Lower lobe of right lung (tissue), 2 donors: ENCODE measurements around the gene TAF11L2. TPM values are rescaled to one million over a fixed set of nuclear protein-coding genes. Genes with fewer than 3 reads are reported as not detected.
"Not testable (repeated sequence)": the region's sequence is repeated elsewhere in the genome, so short reads cannot be mapped to it uniquely, and the experiment has no call there.

Experiments
- ATAC-seq, 2 donors: fragments of 200-7000 bp; cut with Tn5 transposase; one replicate each; pipeline ENCODE4 v1.9.1; 2020 to 2022; ENCODE audit warnings: mild to moderate bottlenecking in 2 of 2, moderate library complexity in 2 of 2
- DNase-seq: peaks from one replicate; pipeline ENCODE4 v3.0.0-alpha.2; 2020
- H3K27ac ChIP-seq: fragments of 200-600 bp; one replicate; pipeline ENCODE4 v1.8.0; 2022
- H3K27me3 ChIP-seq: fragments of 200-600 bp; one replicate; pipeline ENCODE4 v1.8.0; 2022; ENCODE audit warnings: low read depth
- H3K36me3 ChIP-seq: fragments of 200-600 bp; one replicate; pipeline ENCODE4 v1.8.0; 2022; ENCODE audit warnings: mild to moderate bottlenecking
- H3K4me1 ChIP-seq: fragments of 200-600 bp; one replicate; pipeline ENCODE4 v1.8.0; 2022
- H3K4me3 ChIP-seq: fragments of 200-600 bp; one replicate; pipeline ENCODE4 v1.8.0; 2022; ENCODE audit warnings: mild to moderate bottlenecking
- H3K9me3 ChIP-seq: fragments of 200-600 bp; one replicate; pipeline ENCODE4 v1.8.0; 2022
- intact Hi-C: fragments of 100-400 bp; cut with DNase I; formaldehyde crosslinking; loops from one replicate; pipeline ENCODE4 v1.11.0; 2022
- long read RNA-seq: library from polyadenylated mRNA; unstranded; transcript quantifications from one replicate; pipeline ENCODE4 v2.0.0, GENCODE V29; 2021
- total RNA-seq: library from RNA; stranded (reverse); fragmentation: NEBNext Ultra II Directional; extraction: Animal tissue kit (Norgen Biotek cat#: 25700); gene quantifications from one replicate; pipeline ENCODE4 v1.2.1, GENCODE V29; 2021
- TF ChIP-seq, protein P1 (sequence below): fragments of 200-600 bp; IDR thresholded peaks from one replicate; pipeline ENCODE4 v1.8.0; 2022; ENCODE audit warnings: antibody characterized with exemption, mild to moderate bottlenecking
- donor health status: DM: no; HTN: yes; CAD: no; lungs with severe emphysema.

TAF11L2 gene
- total RNA-seq: not detected
- long read RNA-seq: 0 reads

- H3K4me3 ChIP-seq, DNase-seq, H3K9me3 ChIP-seq, H3K36me3 ChIP-seq, H3K27me3 ChIP-seq, H3K27ac ChIP-seq, H3K4me1 ChIP-seq, ATAC-seq, intact Hi-C loops: not testable (repeated sequence)
Measured at GRCh38 chr5:17497931-17498330, at the start of gene TAF11L2. Gene TAF11L2, plus strand, starts transcription at chr5:17498231.

DNA sequence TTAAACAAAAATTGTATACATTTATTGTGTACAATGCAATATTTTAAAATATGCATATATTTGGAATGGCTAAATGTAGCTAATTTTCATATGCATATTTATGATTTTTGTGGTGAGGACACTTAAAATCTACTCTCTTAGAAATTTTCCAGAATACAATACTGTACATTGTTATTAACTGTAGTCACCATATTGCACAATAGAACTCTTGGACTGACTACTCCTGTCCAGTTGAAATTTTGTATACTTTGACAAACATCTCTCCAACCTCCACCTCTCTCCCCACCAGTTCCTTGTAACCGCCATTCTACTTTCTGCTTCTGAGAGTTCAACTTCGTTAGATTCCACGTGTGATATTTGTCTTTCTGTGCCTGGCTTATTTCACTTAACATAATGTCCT, 49.2 kb upstream of the TAF11L2 start:
- Histone ChIP-seq H3K36me3 (no peaks in the 10 kb centered on the region), H3K9me3 (no peaks in the 10 kb centered on the region), H3K27ac (no peak overlapping the region), H3K4me1 (no peaks in the 10 kb centered on the region), H3K27me3 (no peaks in the 10 kb centered on the region), H3K4me3 (no peak overlapping the region)
- TF ChIP-seq, protein P1, sequence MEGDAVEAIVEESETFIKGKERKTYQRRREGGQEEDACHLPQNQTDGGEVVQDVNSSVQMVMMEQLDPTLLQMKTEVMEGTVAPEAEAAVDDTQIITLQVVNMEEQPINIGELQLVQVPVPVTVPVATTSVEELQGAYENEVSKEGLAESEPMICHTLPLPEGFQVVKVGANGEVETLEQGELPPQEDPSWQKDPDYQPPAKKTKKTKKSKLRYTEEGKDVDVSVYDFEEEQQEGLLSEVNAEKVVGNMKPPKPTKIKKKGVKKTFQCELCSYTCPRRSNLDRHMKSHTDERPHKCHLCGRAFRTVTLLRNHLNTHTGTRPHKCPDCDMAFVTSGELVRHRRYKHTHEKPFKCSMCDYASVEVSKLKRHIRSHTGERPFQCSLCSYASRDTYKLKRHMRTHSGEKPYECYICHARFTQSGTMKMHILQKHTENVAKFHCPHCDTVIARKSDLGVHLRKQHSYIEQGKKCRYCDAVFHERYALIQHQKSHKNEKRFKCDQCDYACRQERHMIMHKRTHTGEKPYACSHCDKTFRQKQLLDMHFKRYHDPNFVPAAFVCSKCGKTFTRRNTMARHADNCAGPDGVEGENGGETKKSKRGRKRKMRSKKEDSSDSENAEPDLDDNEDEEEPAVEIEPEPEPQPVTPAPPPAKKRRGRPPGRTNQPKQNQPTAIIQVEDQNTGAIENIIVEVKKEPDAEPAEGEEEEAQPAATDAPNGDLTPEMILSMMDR: no peak
- intact Hi-C loops: no loop called here
- ATAC-seq (no peak), DNase-seq (no peak)

DNA sequence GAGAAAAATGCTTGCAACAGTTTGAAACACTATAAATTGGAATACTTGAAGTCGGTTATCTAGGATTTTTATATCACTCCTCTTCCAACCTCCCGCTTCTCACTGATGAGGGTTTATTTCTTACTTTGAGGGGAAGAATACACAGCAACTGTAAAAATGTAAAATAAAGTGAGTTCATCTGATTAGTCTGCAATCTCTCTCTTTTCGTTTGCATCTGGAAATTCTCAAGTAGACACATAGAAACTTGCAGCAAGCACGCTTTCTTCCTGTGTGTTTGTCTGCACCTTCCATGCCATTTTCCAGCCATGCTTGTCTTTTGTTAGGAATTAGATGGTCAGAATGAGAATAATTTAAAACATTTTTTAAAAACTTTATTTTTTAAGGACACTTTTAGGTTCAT, 45.1 kb upstream of the TAF11L2 start:
- TF ChIP-seq, protein P1: no peak
- DNase-seq (no peak), ATAC-seq (no peak)
- H3K27me3 ChIP-seq: no peaks in the 10 kb centered on the region
- H3K36me3 ChIP-seq: no peaks in the 10 kb centered on the region
- no peaks in the 10 kb centered on the region for H3K9me3 ChIP-seq
- no peak overlapping the region for H3K27ac ChIP-seq
- H3K4me1 ChIP-seq: no peaks in the 10 kb centered on the region
- H3K4me3 ChIP-seq: no peak overlapping the region
- intact Hi-C loops: no loop called here

DNA sequence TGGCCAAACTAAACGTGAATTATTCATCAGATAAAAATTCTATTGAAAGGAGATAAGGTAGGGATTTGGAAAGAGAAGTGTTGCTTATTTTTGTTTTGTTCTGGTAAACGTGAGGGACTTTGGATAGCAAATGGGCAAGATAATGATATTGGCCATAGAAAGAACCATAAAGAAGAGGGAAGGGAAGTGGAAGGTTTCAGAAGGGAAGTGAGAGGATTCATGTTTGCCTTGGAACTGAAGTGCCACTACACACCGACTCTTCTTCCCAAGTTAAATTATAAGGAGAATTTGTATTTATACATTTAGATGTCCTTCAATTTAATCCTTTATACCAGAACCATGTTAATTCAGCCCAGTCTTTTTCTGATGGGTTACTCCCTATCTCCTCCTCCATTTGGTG, 42.1 kb upstream of the TAF11L2 start:
- Histone ChIP-seq H3K27ac (no peak overlapping the region), H3K27me3 (no peaks in the 10 kb centered on the region), H3K36me3 (no peaks in the 10 kb centered on the region), H3K4me3 (no peak overlapping the region), H3K4me1 (no peaks in the 10 kb centered on the region), H3K9me3 (no peaks in the 10 kb centered on the region)
- ATAC-seq (no peak), DNase-seq (no peak)
- TF ChIP-seq, protein P1: no peak
- intact Hi-C loops: no loop called here

GRCh38 chr5:17461793-17462192, 36.2 kb upstream of the TAF11L2 start:
- ATAC-seq (no peak), DNase-seq (no peak)
- TF ChIP-seq, protein P1: no peak
- Histone ChIP-seq H3K36me3 (no peaks in the 10 kb centered on the region), H3K27ac (no peak overlapping the region), H3K4me1 (no peaks in the 10 kb centered on the region), H3K9me3 (no peaks in the 10 kb centered on the region), H3K27me3 (no peaks in the 10 kb centered on the region), H3K4me3 (no peak overlapping the region)
- intact Hi-C loops: no loop called here

- H3K4me3 ChIP-seq: no peak overlapping the region
- no peak for ATAC-seq
Measured at GRCh38 chr5:17463653-17464052, 34.4 kb upstream of the TAF11L2 start.

More at GRCh38 chr5:17463653-17464052, 34.4 kb upstream of the TAF11L2 start:
- intact Hi-C loops: no loop called here
- Histone ChIP-seq H3K9me3 (no peaks in the 10 kb centered on the region), H3K27ac (no peak overlapping the region), H3K4me1 (no peaks in the 10 kb centered on the region), H3K36me3 (no peaks in the 10 kb centered on the region), H3K27me3 (no peaks in the 10 kb centered on the region)
- TF ChIP-seq, protein P1: no peak
- DNase-seq: no peak
